Measurements from ENCODE around the gene MPHOSPH10.
"Not testable (repeated sequence)": the region's sequence is repeated elsewhere in the genome, so short reads cannot be mapped to it uniquely, and the experiment has no call there.

The MPHOSPH10 gene

GRCh38 chr2:71178836-71179235 is 48.4 kb downstream of the MPHOSPH10 start:
- H3K9ac ChIP-seq (ENCODE audit: low read depth, low read length); H3K4me3 ChIP-seq (ENCODE audit: low read depth, low read length); H3K4me1 ChIP-seq (ENCODE audit: control insufficient read depth, insufficient read depth, low read length); H3K27me3 ChIP-seq (ENCODE audit: control insufficient read depth, insufficient read depth, low read length); H3K9me3 ChIP-seq (ENCODE audit: control insufficient read depth, insufficient read depth, low read length); H3K27ac ChIP-seq (ENCODE audit: low read depth, low read length); H3K36me3 ChIP-seq (ENCODE audit: control insufficient read depth, insufficient read depth, low read length): not testable (repeated sequence)

GRCh38 chr2:71181316-71181715 is 50.9 kb downstream of the MPHOSPH10 start:
- no peak overlapping the region for H3K27ac ChIP-seq (ENCODE audit: low read depth, low read length)
- no peaks in the 10 kb centered on the region for H3K36me3 ChIP-seq (ENCODE audit: control insufficient read depth, insufficient read depth, low read length)
- no peaks in the 10 kb centered on the region for H3K27me3 ChIP-seq (ENCODE audit: control insufficient read depth, insufficient read depth, low read length)
- no peak overlapping the region for H3K4me3 ChIP-seq (ENCODE audit: low read depth, low read length)
- H3K9ac ChIP-seq (ENCODE audit: low read depth, low read length), result no peak overlapping the region
- no peaks in the 10 kb centered on the region for H3K9me3 ChIP-seq (ENCODE audit: control insufficient read depth, insufficient read depth, low read length)
- 0 out of 2 replicates have a peak, but pooled peaks cover 7% of the 10 kb centered on the region for H3K4me1 ChIP-seq (ENCODE audit: control insufficient read depth, insufficient read depth, low read length)

GRCh38 chr2:71183306-71184115 is 53.1 kb downstream of the MPHOSPH10 start:
- not testable (repeated sequence) for H3K9me3 ChIP-seq (ENCODE audit: control insufficient read depth, insufficient read depth, low read length); H3K36me3 ChIP-seq (ENCODE audit: control insufficient read depth, insufficient read depth, low read length); H3K27ac ChIP-seq (ENCODE audit: low read depth, low read length); H3K27me3 ChIP-seq (ENCODE audit: control insufficient read depth, insufficient read depth, low read length); H3K4me3 ChIP-seq (ENCODE audit: low read depth, low read length); H3K9ac ChIP-seq (ENCODE audit: low read depth, low read length)
- H3K4me1 ChIP-seq (ENCODE audit: control insufficient read depth, insufficient read depth, low read length), result peaks cover 25% of the 10 kb centered on the region

GRCh38 chr2:71186973-71187372 is 56.5 kb downstream of the MPHOSPH10 start:
- H3K27me3 ChIP-seq (ENCODE audit: control insufficient read depth, insufficient read depth, low read length), result no peaks in the 10 kb centered on the region
- H3K4me1 ChIP-seq (ENCODE audit: control insufficient read depth, insufficient read depth, low read length), result peaks cover 25% of the 10 kb centered on the region
- no peak overlapping the region for H3K27ac ChIP-seq (ENCODE audit: low read depth, low read length)
- H3K4me3 ChIP-seq (ENCODE audit: low read depth, low read length), result no peak overlapping the region
- H3K9ac ChIP-seq (ENCODE audit: low read depth, low read length), result no peak overlapping the region
- H3K9me3 ChIP-seq (ENCODE audit: control insufficient read depth, insufficient read depth, low read length), result no peaks in the 10 kb centered on the region
- no peaks in the 10 kb centered on the region for H3K36me3 ChIP-seq (ENCODE audit: control insufficient read depth, insufficient read depth, low read length)

- Histone ChIP-seq H3K9me3 (ENCODE audit: control insufficient read depth, insufficient read depth, low read length) (no peaks in the 10 kb centered on the region), H3K27me3 (ENCODE audit: control insufficient read depth, insufficient read depth, low read length) (no peaks in the 10 kb centered on the region), H3K27ac (ENCODE audit: low read depth, low read length) (no peak overlapping the region), H3K4me1 (ENCODE audit: control insufficient read depth, insufficient read depth, low read length) (peaks cover 25% of the 10 kb centered on the region), H3K36me3 (ENCODE audit: control insufficient read depth, insufficient read depth, low read length) (no peaks in the 10 kb centered on the region), H3K4me3 (ENCODE audit: low read depth, low read length) (no peak overlapping the region), H3K9ac (ENCODE audit: low read depth, low read length) (no peak overlapping the region)
Observed at GRCh38 chr2:71187589-71187988, 57.2 kb downstream of the MPHOSPH10 start.

- Histone ChIP-seq H3K36me3 (ENCODE audit: control insufficient read depth, insufficient read depth, low read length) (no peaks in the 10 kb centered on the region), H3K4me3 (ENCODE audit: low read depth, low read length) (no peak overlapping the region), H3K9me3 (ENCODE audit: control insufficient read depth, insufficient read depth, low read length) (no peaks in the 10 kb centered on the region; the same call in 1 of the 2 replicates), H3K9ac (ENCODE audit: low read depth, low read length) (no peak overlapping the region), H3K27ac (ENCODE audit: low read depth, low read length) (no peak overlapping the region), H3K4me1 (ENCODE audit: control insufficient read depth, insufficient read depth, low read length) (peaks cover 20% of the 10 kb centered on the region), H3K27me3 (ENCODE audit: control insufficient read depth, insufficient read depth, low read length) (no peaks in the 10 kb centered on the region)
Observed at GRCh38 chr2:71190656-71191569, 60.5 kb downstream of the MPHOSPH10 start.

GRCh38 chr2:71191570-71191943 is 61.1 kb downstream of the MPHOSPH10 start:
- Histone ChIP-seq H3K9ac (ENCODE audit: low read depth, low read length) (no peak overlapping the region), H3K36me3 (ENCODE audit: control insufficient read depth, insufficient read depth, low read length) (no peaks in the 10 kb centered on the region), H3K27me3 (ENCODE audit: control insufficient read depth, insufficient read depth, low read length) (no peaks in the 10 kb centered on the region), H3K27ac (ENCODE audit: low read depth, low read length) (no peak overlapping the region), H3K9me3 (ENCODE audit: control insufficient read depth, insufficient read depth, low read length) (no peaks in the 10 kb centered on the region; the same call in 1 of the 2 replicates), H3K4me1 (ENCODE audit: control insufficient read depth, insufficient read depth, low read length) (peaks cover 16% of the 10 kb centered on the region), H3K4me3 (ENCODE audit: low read depth, low read length) (no peak overlapping the region)
